Uterine smooth muscle cell (primary cell): ENCODE measurements around the gene UBTD2. TPM values are rescaled to one million over a fixed set of nuclear protein-coding genes. Genes with fewer than 3 reads are reported as not detected.

Experiments used
- total RNA-seq: library from RNA; depleted of rRNA; stranded (reverse); fragments of >200 nt; gene quantifications from 2 replicates; pipeline ENCODE4 v1.2.3, GENCODE V29; 2014

The UBTD2 gene
- total RNA-seq: 21.7 and 25.4 TPM in 2 replicates

GRCh38 chr5:172283020-172283861 lies at the start of gene UBTD2:
Gene UBTD2 (minus strand): TSS chr5:172283764. CDS start chr5:172283665, 99 bp downstream.

GRCh38 chr5:172193872-172194271 lies 89.7 kb downstream of the UBTD2 start, which contains the start of gene EFCAB9:
Gene EFCAB9 (plus strand): TSS chr5:172194172. CDS start chr5:172194173, 1 bp downstream.

GRCh38 chr5:172188033-172188892 lies 95.3 kb downstream of the UBTD2 start, which contains the start of gene STK10:
Gene STK10 (minus strand): TSS chr5:172188224. CDS start chr5:172188042, 182 bp downstream.

Other genes with a start within 250 kb of the UBTD2 start
- 18.1 and 18.5 TPM in 2 replicates for gene STK10, start 95.5 kb downstream of the UBTD2 start, total RNA-seq
- not detected in 2 replicates for gene EFCAB9, start 89.6 kb downstream of the UBTD2 start, total RNA-seq
- gene SH3PXD2B, start 170.8 kb upstream of the UBTD2 start, total RNA-seq: 24.1 and 31.7 TPM in 2 replicates